ENCODE results near the gene AQP6.

AQP6 gene

DNA sequence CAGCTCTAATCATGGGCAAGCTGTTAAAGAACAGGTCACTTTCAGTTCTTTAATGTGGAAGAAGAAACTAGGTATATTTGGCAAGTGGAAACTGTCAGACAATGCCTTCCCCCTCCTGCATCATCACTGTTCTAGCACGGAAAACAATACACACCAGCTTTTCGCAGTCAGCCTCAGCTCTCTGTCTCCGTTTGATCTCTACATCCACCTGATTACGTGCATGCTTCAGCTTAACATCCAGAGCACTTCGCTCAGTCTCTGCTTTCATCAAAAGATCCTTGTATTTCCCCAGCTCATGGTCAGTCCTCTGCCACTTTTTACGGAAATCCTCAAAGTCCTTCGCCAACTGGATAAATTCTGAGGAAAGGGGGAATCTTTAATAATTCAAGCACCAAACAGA, 33.5 kb downstream of the AQP6 start:
- DNase-seq: no peak

DNA sequence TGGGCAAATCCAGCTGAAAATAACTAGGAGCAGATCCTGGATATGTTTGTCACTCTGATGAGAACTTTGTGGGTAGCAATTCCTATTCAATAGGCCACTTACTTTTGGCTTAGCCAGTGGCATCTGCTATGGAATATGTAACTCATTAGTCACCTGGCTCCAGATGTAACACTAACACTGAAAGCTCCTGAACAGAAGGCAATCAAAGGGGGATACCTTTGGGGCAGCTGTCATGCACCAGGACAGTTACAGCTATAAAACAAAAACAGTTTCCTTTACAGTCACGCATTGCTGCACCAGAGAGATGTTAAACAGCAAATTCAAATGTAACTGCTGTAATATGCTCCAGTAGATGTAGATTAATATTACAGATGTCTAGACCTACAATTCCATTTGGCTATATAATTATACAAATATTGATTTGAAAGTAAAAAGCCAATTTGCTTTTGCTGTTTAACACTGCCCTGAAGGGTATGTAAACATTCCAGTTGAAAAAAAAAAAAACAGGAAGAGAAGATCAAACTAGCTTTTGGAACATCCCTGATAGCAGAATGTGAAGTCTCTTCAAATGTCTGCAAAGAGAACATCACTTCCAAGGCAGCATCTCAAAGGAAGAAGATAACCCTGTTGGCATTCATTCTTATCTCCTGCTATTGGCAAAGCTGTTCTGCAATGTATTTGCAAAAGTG, 34.2 kb downstream of the AQP6 start:
- no peak for DNase-seq

DNA sequence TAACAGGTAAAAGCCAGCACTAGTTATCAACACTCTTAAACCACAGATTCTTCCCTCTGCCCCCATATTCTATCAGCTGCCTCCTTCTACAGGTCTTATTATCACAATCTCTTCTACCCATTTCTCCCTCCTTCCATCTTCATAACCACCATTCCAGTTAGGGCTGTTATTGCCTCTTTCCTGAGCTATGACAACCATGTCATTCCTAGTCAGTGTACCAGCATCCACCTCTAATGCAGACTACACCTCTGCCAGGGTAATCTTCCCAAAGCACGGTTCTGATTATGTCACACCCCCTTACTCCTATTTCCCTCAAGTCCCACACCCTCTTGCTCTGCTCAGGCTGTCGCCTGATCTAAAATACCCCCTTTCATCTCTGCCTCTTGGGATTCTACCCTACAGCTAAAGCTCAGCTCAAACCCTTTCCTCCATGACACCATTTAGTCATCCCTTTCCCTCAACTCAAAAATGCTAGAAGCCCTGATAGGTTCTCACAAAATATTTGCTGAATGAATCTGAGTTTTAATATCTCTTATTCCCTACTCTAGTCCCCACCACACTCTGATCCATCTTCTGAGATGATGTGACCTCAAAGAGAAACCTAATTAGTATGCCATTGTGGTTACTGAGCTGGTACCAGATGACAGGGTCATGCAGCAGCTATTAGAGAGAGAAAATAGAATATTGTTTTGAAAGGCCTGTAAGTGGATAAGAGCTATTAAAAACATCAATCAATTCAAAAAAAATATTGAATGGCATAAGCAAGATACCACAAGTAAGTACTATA, 40.8 kb downstream of the AQP6 start:
- no peak for DNase-seq

DNA sequence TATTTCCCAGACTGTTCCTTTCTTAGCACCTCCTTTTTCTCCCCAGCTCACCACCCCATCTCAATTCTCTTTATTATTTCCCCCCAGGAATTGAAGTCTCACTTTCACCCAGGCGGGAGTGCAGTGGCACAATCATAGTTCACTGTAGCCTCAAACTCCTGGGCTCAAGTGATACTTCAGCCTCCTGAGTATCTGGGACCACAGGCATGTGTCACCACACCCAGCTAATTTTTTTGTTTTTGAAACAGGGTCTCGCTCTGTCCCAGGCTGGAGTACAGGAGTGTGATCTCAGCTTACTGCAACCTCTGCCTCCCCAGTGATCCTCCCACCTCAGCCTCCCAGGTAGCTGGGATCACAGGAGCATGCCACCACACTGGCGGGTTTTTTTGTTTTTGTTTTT, 41.6 kb downstream of the AQP6 start:
- DNase-seq: no peak

DNA sequence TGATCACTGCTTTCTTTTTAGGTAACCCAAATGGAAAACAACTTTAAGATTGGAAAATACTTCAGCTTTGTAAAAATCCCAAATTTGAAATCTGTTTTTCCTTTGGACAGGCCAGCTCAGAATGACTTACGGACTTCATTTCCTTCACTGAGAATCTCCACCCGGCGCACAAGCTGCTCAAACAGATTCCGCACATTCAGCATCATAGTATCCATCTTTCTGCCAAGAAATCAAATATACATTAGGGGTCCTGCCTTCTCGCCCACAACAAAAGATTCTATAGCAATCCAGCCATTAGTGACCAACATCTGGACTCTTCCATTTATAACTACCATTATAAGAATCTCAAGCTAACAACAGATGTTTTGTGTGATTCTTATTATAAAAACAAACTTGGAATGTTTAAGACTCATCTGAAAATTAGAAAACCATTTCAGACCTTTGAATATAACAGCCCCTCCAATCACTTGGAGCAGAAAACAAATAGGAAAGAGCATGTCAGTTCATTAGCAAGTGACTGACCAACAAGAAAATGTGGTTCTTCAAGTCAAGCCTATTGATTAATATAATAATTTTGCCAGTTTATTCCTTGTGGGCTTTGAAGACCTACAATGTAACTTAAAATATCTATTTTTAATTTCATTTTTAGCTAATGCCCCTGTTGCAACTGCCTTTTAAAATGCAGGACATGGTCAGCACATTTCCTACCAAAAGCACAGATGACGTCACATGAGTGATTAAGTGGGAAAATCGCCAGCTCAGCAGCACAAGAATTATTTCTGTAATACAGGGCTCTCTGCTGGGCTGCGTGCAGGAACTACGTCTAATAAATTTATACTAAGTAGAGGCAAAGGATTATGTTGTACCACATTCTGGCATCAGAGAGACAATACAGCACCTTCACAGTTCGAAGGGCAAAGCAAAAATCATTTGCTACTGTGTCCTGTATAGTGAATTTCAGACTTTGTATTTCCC, 44.0 kb downstream of the AQP6 start:
- DNase-seq: no peak

DNA sequence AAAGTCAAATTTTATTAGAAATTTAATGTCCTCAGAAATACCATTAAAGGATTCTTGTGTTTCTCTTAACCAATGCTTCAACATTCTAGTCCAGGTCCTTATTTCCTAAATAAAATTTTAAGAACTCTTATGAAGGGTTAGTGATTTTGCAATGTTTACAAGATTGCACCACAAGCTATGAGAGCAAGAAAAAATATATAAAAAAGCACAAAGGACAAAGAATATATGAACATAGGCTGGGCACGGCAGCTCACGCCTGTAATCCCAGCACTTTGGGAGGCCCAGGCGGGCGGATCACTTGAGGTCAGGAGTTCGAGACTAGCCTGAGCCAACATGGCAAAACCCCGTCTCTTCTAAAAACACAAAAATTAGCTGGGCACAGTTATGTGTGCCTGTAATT, 44.9 kb downstream of the AQP6 start:
- DNase-seq: no peak

DNA sequence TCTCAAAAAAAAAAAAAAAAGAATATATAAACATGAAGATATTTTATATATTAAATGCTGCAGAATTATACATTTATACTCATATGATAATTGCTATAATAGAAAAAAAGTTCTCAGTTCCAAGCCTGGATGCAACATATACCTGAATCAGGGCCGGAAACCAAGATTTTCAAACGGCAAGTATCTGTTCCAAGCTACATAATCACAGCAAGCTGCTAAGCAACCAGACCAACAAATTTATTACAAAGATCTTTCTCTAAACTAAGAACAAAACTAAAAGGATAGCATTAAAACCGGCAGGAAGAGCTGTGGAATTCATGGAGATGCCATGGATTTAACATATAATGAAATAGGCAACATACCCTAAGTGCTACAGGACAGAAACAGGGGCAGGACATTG, 45.4 kb downstream of the AQP6 start:
- no peak for DNase-seq

DNA sequence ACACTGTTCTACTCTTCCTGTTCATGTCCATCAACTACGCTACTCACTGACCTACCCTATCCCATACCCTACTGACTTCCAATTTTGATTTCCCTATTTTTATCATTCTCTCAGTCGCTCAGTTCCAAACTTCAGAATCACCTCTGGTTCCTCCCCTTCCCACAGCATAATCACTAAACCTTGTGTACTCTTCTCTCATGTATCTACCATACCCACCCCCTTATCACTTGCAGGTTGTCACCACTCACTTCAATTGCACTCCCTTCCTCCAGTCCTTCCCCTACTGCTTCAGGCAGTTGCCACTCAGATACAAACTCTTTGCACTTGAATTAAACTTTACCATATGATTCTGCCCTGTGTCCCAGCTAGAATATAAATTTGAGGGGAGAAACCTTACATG, 46.2 kb downstream of the AQP6 start:
- no peak for DNase-seq

DNA sequence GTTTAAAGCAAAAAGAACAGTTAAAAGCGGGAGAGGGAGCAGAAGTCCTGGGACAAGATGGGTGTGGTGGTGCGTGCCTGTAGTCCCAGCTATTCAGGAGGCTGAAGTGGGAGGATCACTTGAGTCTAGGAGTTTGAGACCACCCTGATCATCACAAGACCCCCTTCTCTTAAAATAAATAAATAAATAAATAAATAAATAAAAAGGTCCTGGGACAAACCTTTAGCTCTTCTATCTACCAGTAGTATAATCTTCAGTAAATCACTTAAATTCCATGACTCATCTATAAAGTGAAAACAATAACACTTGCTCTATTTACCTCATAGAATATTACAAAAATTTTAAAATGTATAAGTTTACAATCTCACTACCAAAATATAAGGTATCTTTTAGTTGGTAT, 46.8 kb downstream of the AQP6 start:
- DNase-seq: no peak

DNA sequence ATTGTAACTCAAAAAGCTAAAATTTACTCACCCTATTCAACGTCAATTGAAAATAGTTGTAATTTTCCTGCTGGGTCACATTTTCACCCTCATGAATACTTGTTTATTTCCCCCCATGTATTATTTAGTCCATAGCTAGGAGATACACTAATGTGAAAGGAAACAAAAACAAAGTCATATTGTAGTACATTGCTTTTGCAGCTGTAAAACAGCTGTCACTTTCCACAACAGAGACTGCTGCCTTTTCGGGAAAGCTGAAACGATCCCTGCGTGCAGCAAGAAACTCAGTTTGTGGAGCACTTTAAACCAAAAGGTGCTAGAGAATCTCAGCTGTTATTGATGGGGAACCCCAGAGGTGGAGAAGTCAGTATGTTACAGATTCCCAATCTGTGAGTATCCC, 48.3 kb downstream of the AQP6 start:
- no peak for DNase-seq

DNA sequence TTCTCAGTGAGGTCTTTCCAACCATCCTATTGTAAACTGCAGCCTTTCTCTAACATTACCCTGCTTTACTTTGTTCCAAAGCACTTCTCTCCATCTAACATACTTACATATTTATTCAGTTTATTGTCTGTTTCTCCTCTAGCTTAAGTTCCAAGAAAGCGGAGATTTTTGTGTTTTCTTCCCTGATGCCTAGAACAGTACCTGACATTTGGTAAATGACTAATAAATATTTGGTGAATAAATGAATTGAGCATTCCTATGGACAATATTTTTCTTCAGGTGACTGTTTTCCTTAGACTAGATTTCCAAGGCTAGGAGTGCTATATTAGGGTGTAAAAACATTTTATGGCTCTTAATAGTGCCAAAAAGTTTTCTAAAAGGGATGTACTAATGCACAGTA, 50.2 kb downstream of the AQP6 start:
- no peak for DNase-seq

DNA sequence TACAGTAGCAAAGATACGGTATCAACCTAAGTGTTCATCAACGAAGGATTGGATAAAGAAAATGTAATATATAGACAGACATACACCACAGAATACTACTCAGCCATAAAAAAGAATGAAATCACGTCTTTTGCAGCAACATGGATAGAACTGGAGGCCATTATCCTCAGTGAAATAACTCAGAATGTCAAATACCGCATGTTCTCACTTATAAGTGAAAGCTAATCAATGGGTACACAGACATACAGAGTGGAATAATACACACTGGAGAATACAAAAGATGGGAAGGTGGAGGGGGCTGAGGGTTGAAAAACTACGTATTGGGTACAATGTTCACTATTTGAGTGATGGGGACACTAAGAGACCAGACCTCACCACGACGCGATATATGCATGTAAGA, 51.5 kb downstream of the AQP6 start:
- DNase-seq: no peak

DNA sequence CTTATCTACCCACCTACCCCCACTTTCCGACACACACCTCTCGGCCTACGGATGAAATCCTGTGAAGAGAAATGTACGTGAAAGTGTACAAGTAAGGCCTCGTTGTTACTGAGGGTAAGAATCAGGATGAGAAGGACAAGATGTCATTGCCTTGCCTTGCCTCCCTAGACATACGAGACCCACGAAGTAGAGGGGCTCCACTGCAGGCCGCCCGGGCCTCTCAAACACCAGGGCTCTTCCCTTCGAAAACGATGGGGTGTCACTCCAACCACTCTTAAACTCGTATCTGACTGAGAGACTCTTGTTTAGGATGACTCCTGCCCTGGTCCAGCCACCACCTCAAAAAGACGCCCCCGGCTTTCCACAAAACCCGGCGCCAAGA, 52.0 kb downstream of the AQP6 start:
- no peak for DNase-seq

DNA sequence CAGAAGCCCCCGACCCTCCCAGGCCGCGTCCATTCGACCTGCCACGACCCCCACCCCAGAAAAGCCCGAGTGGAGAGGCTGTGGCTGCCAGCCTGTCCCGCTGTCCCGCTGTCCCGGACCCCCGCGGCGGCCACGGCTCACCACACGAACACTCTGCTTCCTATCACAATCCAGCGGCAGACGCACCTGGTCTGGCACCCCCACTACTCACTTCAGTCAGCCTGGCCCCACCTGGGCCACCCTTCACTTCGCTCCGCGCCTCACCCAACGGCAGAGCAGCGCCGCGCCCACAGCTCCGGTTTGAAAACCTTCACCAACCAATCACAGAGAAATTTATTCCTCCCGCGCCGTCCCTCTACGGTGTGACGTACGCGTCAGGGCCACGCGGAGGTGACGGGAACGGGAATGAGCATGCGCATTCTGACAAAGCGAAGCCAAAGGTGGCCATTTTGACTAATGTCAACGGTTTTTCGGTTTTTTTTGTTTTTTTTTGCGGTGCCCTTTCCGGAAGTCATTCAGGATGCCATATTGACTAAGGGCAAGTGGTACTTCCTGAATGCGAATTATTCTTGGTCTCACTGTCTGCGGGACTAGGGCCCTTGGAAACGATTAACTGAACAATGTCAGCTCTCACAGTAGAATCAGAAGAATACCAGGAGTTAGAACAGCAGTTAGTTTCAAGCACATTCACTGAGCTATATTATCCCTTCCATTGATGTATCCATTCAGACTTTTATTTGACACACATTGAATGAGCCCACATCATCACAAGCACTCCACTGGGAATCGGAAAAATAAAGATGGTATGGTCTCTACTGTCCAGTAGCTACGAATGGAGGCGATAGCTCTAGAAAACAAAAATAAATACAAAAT, 52.7 kb downstream of the AQP6 start, which contains the start of gene RACGAP1:
Gene RACGAP1, minus strand, starts transcription at position 308 of the 873 bp plus-strand sequence. CDS start 8,779 bp downstream, outside the sequence.
- peak; percentile 98 for DNase-seq

DNA sequence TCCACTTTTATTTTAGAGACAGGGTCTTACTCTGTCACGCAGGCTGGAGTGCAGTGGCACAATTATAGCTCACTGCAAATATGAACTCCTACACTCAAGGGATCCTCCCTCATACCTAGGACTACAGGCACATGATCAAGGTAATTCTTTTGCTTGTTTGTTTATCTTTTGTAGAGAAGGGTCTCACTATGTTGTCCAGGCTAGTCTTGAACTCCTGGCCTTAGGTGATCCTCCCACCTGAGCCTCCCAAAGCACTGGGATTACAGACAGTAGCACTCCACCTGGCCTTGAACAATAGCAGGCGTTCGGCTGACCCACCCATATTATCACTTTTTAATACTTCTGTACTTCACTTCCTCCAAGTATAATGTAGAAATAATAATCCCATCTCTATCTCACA, 53.9 kb downstream of the AQP6 start:
- DNase-seq: no peak

All from amniotic stem cell (primary cell).